ENCODE results near the gene JAKMIP1.

JAKMIP1 gene

DNA sequence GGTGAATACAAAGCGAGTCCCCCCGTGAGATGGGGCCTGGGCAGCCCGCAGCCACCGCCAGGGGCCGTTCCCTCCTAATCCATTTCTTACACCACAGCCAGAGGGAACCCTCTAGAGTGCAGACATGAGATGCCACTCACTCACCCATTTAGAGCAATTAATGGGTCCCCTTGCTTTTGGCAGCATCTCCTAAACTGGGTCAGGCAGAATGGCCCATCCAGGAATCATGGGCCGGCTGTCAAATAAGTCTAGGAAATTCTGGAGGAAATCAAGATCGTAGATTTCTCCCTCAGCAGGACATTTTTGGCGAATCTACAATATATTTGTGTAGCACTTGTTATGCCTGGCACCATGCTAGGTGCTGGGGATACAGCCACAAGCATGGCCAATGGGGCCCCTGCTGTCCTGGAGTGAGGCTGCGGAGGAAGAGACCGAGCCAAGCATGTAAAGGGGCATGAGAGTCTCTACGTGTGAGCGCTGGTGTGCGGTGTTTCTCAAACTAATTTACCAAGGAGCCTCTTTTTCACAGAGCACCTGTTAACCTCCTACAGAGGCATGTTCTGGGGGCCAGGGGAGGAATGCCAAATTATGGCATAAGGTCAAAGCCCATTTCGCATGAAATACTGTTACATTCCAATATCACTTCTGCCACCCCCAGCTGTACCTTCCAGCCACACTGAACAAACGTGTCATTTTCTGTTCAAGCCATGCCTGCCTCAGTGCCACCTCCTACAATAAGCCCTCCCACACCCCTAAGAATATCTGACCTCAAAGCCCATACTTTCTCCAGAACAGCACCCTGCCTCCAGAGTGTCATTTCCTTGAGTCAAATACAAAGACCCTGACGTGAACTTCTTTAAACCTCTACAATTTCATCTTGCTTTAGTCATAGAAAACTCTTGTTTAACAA lies 28.1 kb upstream of the JAKMIP1 start:
- Histone ChIP-seq H3K79me2 (ENCODE audit: insufficient read depth, low read length) (no peaks in the 10 kb centered on the region), H2AFZ (ENCODE audit: low read length) (no peak overlapping the region), H3K4me1 (ENCODE audit: insufficient read depth, low read length, poor library complexity, severe bottlenecking) (no peaks in the 10 kb centered on the region)

DNA sequence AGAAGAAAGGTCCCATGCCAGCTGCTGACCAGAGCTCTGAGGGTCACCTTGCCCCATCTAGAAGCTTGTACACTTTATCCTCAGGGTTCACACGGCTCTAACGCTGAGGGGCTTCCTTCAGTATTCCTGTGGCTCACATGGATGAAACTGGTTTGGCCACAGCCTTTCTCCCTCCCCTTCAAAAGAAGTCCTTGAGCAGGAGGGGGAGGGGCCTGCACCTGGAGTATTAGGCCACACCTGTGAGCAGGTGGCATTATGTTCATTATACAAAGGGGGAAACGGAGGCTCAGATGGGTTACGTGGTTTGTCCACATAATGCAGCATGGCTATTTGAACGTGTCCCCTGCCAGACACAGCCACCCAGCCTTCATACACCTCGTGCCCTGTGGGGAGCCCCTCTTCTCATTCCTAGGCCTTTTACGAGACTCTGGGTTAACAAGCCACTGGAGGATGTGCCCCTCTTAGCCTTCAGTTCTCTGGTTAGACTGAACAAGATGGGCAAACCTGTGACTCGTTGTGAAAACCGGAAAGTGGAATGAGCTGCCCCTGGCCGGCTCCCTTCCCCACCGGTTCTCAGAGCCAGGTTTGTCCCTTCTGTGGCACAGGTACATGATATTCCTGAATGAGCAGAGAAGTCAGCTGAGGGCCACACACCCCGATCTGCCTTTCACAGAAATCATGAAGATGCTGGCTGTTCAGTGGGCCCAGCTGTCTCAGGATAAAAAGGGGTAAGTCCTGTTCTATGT lies 27.2 kb upstream of the JAKMIP1 start:
- Histone ChIP-seq H3F3A (ENCODE audit: low read depth) (no peaks in the 10 kb centered on the region), H3K4me1 (ENCODE audit: insufficient read depth, low read length, poor library complexity, severe bottlenecking) (no peaks in the 10 kb centered on the region), H3K36me3 (ENCODE audit: insufficient read depth, low read length) (no peaks in the 10 kb centered on the region), H3K9me3 (ENCODE audit: insufficient read depth, low read depth, low read length) (no peaks in the 10 kb centered on the region), H3K4me2 (ENCODE audit: low read depth, low read length, poor library complexity, severe bottlenecking) (no peak overlapping the region), H4K20me1 (ENCODE audit: insufficient read depth, low read length, poor library complexity, severe bottlenecking) (no peaks in the 10 kb centered on the region), H3K27me3 (ENCODE audit: insufficient read depth, low read length, poor library complexity, severe bottlenecking) (no peaks in the 10 kb centered on the region), H3K9ac (ENCODE audit: low read depth, low read length, poor library complexity, severe bottlenecking) (no peak overlapping the region), H3K4me3 (ENCODE audit: low read length, poor library complexity, severe bottlenecking) (no peak overlapping the region), H3K9me2 (replicated peaks; ENCODE audit: low read depth, low read length) (no peaks in the 10 kb centered on the region), H2AFZ (ENCODE audit: low read length) (no peak overlapping the region), H3K79me2 (ENCODE audit: insufficient read depth, low read length) (no peaks in the 10 kb centered on the region)
- TF ChIP-seq EZH2phosphoT487 (IDR thresholded peaks at IDR 0.05; ENCODE audit: borderline replicate concordance), result no peak
- TF ChIP-seq, protein P1, sequence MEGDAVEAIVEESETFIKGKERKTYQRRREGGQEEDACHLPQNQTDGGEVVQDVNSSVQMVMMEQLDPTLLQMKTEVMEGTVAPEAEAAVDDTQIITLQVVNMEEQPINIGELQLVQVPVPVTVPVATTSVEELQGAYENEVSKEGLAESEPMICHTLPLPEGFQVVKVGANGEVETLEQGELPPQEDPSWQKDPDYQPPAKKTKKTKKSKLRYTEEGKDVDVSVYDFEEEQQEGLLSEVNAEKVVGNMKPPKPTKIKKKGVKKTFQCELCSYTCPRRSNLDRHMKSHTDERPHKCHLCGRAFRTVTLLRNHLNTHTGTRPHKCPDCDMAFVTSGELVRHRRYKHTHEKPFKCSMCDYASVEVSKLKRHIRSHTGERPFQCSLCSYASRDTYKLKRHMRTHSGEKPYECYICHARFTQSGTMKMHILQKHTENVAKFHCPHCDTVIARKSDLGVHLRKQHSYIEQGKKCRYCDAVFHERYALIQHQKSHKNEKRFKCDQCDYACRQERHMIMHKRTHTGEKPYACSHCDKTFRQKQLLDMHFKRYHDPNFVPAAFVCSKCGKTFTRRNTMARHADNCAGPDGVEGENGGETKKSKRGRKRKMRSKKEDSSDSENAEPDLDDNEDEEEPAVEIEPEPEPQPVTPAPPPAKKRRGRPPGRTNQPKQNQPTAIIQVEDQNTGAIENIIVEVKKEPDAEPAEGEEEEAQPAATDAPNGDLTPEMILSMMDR (conservative IDR thresholded peaks at IDR 0.05; ENCODE audit: low read length), result no peak

More for the DNA sequence above, 28.1 kb upstream of the JAKMIP1 start:
- Histone ChIP-seq H3K4me3 (ENCODE audit: low read length, poor library complexity, severe bottlenecking) (no peak overlapping the region), H3K4me2 (ENCODE audit: low read depth, low read length, poor library complexity, severe bottlenecking) (no peak overlapping the region), H3K27me3 (ENCODE audit: insufficient read depth, low read length, poor library complexity, severe bottlenecking) (no peaks in the 10 kb centered on the region), H4K20me1 (ENCODE audit: insufficient read depth, low read length, poor library complexity, severe bottlenecking) (no peaks in the 10 kb centered on the region), H3K9ac (ENCODE audit: low read depth, low read length, poor library complexity, severe bottlenecking) (no peak overlapping the region), H3F3A (ENCODE audit: low read depth) (no peaks in the 10 kb centered on the region), H3K9me2 (replicated peaks; ENCODE audit: low read depth, low read length) (no peaks in the 10 kb centered on the region), H3K36me3 (ENCODE audit: insufficient read depth, low read length) (no peaks in the 10 kb centered on the region), H3K9me3 (ENCODE audit: insufficient read depth, low read depth, low read length) (no peaks in the 10 kb centered on the region)
- no peak for TF ChIP-seq EZH2phosphoT487 (IDR thresholded peaks at IDR 0.05; ENCODE audit: borderline replicate concordance)
- TF ChIP-seq, protein P1 (conservative IDR thresholded peaks at IDR 0.05; ENCODE audit: low read length), result no peak

DNA sequence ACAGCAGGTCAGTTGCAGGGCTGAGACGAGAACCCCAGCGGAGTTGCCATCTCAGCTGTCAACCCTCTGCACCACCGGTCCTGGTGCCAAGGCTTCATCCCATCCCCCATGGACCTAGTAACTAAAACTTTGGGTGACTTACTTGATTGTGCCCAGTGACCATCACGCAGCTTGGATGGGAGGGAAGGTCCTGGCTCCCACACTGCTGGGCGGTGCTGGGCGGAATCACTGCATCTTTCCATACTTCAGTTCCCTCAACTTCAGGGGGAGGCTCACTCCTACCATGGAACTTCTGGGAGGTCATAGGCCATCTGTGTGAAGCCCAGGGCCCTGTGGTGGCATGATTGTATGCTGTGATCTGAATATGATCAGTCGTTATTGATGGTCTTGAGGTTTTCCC lies 26.2 kb upstream of the JAKMIP1 start:
- Histone ChIP-seq H3K36me3 (ENCODE audit: insufficient read depth, low read length) (no peaks in the 10 kb centered on the region), H3K9me3 (ENCODE audit: insufficient read depth, low read depth, low read length) (no peaks in the 10 kb centered on the region), H3K4me2 (ENCODE audit: low read depth, low read length, poor library complexity, severe bottlenecking) (no peak overlapping the region), H3K79me2 (ENCODE audit: insufficient read depth, low read length) (no peaks in the 10 kb centered on the region), H3K4me1 (ENCODE audit: insufficient read depth, low read length, poor library complexity, severe bottlenecking) (no peaks in the 10 kb centered on the region), H2AFZ (ENCODE audit: low read length) (no peak overlapping the region), H3K9me2 (replicated peaks; ENCODE audit: low read depth, low read length) (no peaks in the 10 kb centered on the region), H3K9ac (ENCODE audit: low read depth, low read length, poor library complexity, severe bottlenecking) (no peak overlapping the region), H3F3A (ENCODE audit: low read depth) (no peaks in the 10 kb centered on the region), H3K27me3 (ENCODE audit: insufficient read depth, low read length, poor library complexity, severe bottlenecking) (no peaks in the 10 kb centered on the region), H3K4me3 (ENCODE audit: low read length, poor library complexity, severe bottlenecking) (no peak overlapping the region), H4K20me1 (ENCODE audit: insufficient read depth, low read length, poor library complexity, severe bottlenecking) (no peaks in the 10 kb centered on the region)
- TF ChIP-seq, protein P1 (conservative IDR thresholded peaks at IDR 0.05; ENCODE audit: low read length), result no peak
- no peak for TF ChIP-seq EZH2phosphoT487 (IDR thresholded peaks at IDR 0.05; ENCODE audit: borderline replicate concordance)

Measured in Loucy (cell line).